Chondrocyte (in vitro differentiated cells): ENCODE results near the gene HYAL3. TPM values are rescaled to one million over a fixed set of nuclear protein-coding genes. Genes with fewer than 3 reads are reported as not detected.
A peak's percentile ranks its signal among the peaks of the same experiment; 100 is the strongest.

ENCODE experiments used
- DNase-seq: peaks from one replicate; pipeline ENCODE4 v3.0.0; 2021; ENCODE audit warnings: mixed read lengths, low spot score
- H3K27ac Mint-ChIP-seq: one replicate; pipeline ENCODE4 v1.8.0; 2021; ENCODE audit warnings: mild to moderate bottlenecking, moderate library complexity, mixed read lengths; ENCODE audit not compliant: unreplicated experiment
- H3K27me3 Mint-ChIP-seq: 2 replicates; pipeline ENCODE4 v1.8.0; 2021; ENCODE audit warnings: low read depth, mixed read lengths
- H3K36me3 Mint-ChIP-seq: 2 replicates; pipeline ENCODE4 v1.8.0; 2021; ENCODE audit warnings: low read depth, mixed read lengths
- H3K4me1 Mint-ChIP-seq: 2 replicates; pipeline ENCODE4 v1.8.0; 2021; ENCODE audit warnings: low read depth, mild to moderate bottlenecking, mixed read lengths
- H3K4me3 Mint-ChIP-seq: one replicate; pipeline ENCODE4 v1.8.0; 2021; ENCODE audit warnings: mild to moderate bottlenecking, moderate library complexity, mixed read lengths; ENCODE audit not compliant: unreplicated experiment
- H3K9me3 Mint-ChIP-seq: 2 replicates; pipeline ENCODE4 v1.8.0; 2021; ENCODE audit warnings: low read depth, mixed read lengths
- total RNA-seq: library from RNA; stranded (reverse); gene quantifications from 3 replicates; pipeline ENCODE4 v1.2.1, GENCODE V29; 2021
- TF ChIP-seq, protein P1 (sequence below): fragments of 200-600 bp; sonication (generic); IDR thresholded peaks from 2 replicates; pipeline ENCODE4 v1.5.0; 2021; ENCODE audit warnings: antibody characterized with exemption, mild to moderate bottlenecking, moderate library complexity

Gene HYAL3
- total RNA-seq, 1 donor from 2014 or later = 5.4 TPM

DNA sequence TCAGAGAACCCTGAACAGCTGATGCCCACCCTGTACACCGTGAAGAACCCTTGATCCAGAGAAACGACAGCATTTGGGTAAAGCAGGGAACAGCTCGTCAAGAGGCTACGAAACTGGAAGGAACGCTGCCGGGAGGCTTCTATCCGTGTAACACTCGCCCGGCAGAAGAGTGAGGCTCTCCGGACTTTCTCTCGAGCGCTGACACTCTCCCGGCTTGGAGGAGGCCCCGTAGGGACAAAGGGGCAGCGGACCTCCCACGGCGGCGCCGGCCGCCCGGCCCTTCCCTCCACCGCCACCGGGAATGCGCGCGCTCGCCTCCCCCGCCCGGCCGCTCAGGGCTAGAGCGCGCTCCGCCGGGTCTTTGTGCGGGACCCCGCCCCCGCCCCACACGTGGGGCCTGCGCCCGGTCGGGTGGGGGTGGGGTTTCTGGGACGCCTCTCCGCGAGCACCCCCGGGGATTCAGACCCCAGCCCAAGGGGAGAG lies 21.7 kb upstream of the HYAL3 start:
- H3K4me3 Mint-ChIP-seq = peak overlapping the region; percentile 86
- peak; percentile 86 for DNase-seq
- H3K4me1 Mint-ChIP-seq = peaks cover 51% of the 10 kb centered on the region
- H3K9me3 Mint-ChIP-seq = no peaks in the 10 kb centered on the region
- H3K27ac Mint-ChIP-seq = peak overlapping the region; percentile 89
- no peaks in the 10 kb centered on the region for H3K27me3 Mint-ChIP-seq
- peaks cover 5% of the 10 kb centered on the region for H3K36me3 Mint-ChIP-seq
- TF ChIP-seq, protein P1, sequence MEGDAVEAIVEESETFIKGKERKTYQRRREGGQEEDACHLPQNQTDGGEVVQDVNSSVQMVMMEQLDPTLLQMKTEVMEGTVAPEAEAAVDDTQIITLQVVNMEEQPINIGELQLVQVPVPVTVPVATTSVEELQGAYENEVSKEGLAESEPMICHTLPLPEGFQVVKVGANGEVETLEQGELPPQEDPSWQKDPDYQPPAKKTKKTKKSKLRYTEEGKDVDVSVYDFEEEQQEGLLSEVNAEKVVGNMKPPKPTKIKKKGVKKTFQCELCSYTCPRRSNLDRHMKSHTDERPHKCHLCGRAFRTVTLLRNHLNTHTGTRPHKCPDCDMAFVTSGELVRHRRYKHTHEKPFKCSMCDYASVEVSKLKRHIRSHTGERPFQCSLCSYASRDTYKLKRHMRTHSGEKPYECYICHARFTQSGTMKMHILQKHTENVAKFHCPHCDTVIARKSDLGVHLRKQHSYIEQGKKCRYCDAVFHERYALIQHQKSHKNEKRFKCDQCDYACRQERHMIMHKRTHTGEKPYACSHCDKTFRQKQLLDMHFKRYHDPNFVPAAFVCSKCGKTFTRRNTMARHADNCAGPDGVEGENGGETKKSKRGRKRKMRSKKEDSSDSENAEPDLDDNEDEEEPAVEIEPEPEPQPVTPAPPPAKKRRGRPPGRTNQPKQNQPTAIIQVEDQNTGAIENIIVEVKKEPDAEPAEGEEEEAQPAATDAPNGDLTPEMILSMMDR = no peak

DNA sequence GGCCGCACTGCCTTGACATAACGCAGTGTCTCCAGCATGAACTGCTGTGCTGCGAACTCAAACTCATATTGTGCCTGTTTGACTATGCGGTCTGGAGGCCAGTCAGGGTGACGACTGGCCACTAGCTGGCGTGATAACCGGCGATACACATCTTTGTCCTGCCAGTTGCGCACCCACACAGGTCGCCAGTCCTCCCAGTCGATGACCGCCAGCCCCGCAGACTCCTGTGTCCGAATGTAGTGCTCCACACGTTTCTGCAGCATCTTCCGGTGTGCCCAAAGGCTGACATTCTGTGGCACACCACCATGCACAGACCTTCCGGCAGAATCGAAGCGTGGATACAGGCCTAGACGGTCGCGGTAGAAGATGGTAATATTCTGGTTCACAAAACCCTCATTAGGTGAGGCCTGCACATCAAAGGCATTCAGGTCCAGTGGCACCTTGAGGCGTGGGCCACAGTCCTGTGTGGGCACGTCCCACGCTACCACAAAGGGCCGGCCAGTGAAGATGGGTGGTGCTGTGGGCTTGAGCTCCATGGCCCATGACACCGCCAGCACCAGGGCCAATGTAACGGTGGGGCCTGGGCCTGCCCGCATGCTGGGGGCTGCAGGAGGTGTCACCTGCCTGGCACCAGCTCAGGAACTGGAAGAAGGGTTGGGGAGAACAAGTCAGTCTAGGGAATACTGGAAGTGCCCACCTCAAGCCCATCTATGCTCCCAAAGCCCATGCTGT lies 20.9 kb upstream of the HYAL3 start:
- Mint-ChIP-seq H3K9me3 (no peaks in the 10 kb centered on the region), H3K4me1 (peaks cover 51% of the 10 kb centered on the region)

DNA sequence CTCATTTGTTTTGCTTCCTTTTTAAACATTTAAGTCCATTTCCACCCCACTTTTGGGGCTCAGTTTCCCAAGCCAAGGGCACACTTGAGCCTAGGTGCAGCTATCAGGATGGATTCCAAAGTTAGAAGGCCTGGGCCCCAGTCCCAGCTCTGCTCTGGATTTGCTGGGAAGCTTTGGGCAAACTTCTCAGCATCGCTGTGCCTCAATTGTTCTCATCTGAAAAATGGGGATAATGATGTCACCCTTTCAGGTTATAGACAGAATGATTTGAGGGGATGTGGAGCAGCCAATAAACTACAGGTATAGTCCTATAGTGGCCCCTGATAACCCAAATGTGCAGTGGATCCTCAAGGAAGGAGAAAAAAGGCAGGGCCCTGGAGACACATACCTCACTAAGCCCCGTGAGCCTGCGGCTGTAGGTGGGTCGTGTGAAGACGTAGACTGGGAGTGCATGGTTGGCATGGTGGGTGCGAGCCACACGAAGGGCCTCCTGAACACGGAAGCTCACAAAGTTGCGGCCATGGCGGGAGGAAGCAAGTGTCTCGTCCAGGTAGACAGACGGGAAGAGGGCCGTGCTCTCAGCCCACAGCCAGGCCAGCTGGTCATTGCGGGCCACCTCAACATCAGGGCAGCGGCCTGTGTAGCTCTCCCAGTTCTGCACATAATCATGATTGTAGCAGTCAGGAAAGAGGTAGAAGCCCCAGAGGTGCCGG lies 20.1 kb upstream of the HYAL3 start:
- peaks cover 47% of the 10 kb centered on the region for H3K4me1 Mint-ChIP-seq
- no peaks in the 10 kb centered on the region for H3K9me3 Mint-ChIP-seq
- no peak overlapping the region for H3K27ac Mint-ChIP-seq
- H3K36me3 Mint-ChIP-seq = peaks cover 8% of the 10 kb centered on the region
- H3K4me3 Mint-ChIP-seq = peak overlapping the region; percentile 30
- DNase-seq = no peak
- TF ChIP-seq, protein P1 = no peak
- H3K27me3 Mint-ChIP-seq = no peaks in the 10 kb centered on the region

More for the DNA sequence above, 20.9 kb upstream of the HYAL3 start:
- Mint-ChIP-seq H3K36me3 (peaks cover 8% of the 10 kb centered on the region), H3K27me3 (no peaks in the 10 kb centered on the region), H3K27ac (no peak overlapping the region), H3K4me3 (peak overlapping the region; percentile 86)
- TF ChIP-seq, protein P1 = no peak
- no peak for DNase-seq

DNA sequence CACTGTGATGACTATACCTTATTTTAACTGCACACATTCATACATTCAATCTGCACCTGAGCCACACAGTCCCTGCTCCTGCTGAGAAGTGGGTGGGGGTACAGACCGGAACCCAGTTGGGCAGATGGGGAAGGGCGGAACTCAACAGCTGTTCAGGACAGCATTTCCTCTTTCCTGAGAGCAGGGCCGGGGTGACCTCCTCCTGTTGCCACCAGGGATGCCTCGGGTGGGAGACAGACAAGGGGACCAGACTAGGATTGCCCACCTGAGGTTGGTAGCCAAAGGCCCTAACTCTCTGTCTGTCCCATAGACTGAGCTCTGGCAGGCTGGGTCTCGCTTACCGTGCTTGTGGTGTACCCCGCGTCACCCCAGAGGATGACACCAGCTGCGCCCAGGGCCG lies 19.4 kb upstream of the HYAL3 start:
- DNase-seq = no peak
- Mint-ChIP-seq H3K9me3 (no peaks in the 10 kb centered on the region), H3K27me3 (no peaks in the 10 kb centered on the region), H3K27ac (no peak overlapping the region), H3K4me3 (no peak overlapping the region), H3K36me3 (peaks cover 8% of the 10 kb centered on the region), H3K4me1 (peaks cover 47% of the 10 kb centered on the region)
- TF ChIP-seq, protein P1 = no peak

DNA sequence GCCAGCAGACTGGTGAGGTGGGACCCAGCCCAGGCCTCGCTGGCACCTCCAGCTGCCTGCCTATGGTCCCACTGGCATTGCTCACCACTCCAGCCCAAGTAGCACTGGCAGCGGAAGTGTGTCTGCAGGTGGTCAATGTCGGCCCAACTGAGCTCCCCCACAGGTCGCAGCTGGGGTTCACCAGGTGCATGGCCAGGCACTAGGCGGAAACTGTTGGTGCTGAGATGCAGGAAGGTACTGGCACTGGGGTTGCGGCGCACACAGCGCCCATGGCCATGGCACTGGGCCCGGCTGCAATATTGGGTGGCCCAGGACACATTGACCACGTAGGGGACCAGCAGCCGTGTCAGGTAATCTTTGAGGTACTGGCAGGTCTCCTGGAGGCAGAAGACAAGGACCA lies 19.0 kb upstream of the HYAL3 start:
- DNase-seq = no peak
- TF ChIP-seq, protein P1 = no peak
- H3K4me1 Mint-ChIP-seq = peaks cover 46% of the 10 kb centered on the region
- peaks cover 8% of the 10 kb centered on the region for H3K36me3 Mint-ChIP-seq
- no peak overlapping the region for H3K27ac Mint-ChIP-seq
- no peaks in the 10 kb centered on the region for H3K27me3 Mint-ChIP-seq
- H3K9me3 Mint-ChIP-seq = no peaks in the 10 kb centered on the region
- H3K4me3 Mint-ChIP-seq = no peak overlapping the region
